Fibroblast of lung (primary cell): Measurements from ENCODE around the gene ZNF584.

Source experiments
- CTCF ChIP-seq, 2 donors: IDR thresholded peaks in 1 of 2; conservative IDR thresholded peaks in 1 of 2; 1 replicate in 1 of 2; 2 replicates in 1 of 2; pipeline ENCODE4 v1.5.1; 2011 to 2012; ENCODE audit warnings: low read length in 2 of 2, control low read depth in 1 of 2, inconsistent platforms in 1 of 2, low read depth in 1 of 2, mild to moderate bottlenecking in 1 of 2
- EZH2 ChIP-seq: IDR thresholded peaks from 2 replicates; pipeline ENCODE4 v1.5.1; 2012; ENCODE audit warnings: low read length, control low read depth, mild to moderate bottlenecking; ENCODE audit errors: missing control alignments

- TF ChIP-seq CTCF (conservative IDR thresholded peaks at IDR 0.05 in 1 of 2, IDR thresholded peaks at IDR 0.05 in 1 of 2; ENCODE audit: low read depth in 1 of 2, low read length in 2 of 2) (no peak), EZH2 (no peak)
These were observed 8.2 kb downstream of the ZNF584 start for GRCh38 chr19:58416604-58417003.
